Stimulated activated CD8-positive, alpha-beta memory T cell treated with anti-CD3 and anti-CD28 coated beads, Interleukin-15, amount 100 ng/mL, for 1 hour (primary cell): ENCODE data around the gene FAM186B.
"Not testable (repeated sequence)": the region's sequence is repeated elsewhere in the genome, so short reads cannot be mapped to it uniquely, and the experiment has no call there.

Experiments used
- DNase-seq: peaks from one replicate; pipeline ENCODE4 v3.0.0-alpha.2; 2020; ENCODE audit warnings: low read depth

The FAM186B gene, protein sequence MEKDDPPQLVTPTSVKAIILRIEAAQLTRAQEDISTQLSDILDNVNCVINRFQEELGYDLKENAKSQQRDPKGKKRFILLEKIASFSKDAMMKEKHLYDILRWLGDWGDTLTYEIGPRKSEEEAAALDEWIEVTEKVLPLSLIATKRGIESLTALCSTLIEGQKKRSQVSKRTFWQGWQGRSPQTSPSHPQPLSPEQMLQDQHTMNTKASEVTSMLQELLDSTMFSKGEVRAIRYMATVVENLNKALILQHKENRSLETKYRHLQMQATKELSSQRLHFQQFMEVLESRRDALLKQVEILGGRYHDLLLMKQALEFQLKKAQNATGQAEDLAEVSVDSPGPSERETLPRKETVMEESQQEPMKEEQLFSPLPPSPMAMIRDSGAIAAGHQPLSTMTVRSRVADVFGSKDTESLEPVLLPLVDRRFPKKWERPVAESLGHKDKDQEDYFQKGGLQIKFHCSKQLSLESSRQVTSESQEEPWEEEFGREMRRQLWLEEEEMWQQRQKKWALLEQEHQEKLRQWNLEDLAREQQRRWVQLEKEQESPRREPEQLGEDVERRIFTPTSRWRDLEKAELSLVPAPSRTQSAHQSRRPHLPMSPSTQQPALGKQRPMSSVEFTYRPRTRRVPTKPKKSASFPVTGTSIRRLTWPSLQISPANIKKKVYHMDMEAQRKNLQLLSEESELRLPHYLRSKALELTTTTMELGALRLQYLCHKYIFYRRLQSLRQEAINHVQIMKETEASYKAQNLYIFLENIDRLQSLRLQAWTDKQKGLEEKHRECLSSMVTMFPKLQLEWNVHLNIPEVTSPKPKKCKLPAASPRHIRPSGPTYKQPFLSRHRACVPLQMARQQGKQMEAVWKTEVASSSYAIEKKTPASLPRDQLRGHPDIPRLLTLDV

DNA sequence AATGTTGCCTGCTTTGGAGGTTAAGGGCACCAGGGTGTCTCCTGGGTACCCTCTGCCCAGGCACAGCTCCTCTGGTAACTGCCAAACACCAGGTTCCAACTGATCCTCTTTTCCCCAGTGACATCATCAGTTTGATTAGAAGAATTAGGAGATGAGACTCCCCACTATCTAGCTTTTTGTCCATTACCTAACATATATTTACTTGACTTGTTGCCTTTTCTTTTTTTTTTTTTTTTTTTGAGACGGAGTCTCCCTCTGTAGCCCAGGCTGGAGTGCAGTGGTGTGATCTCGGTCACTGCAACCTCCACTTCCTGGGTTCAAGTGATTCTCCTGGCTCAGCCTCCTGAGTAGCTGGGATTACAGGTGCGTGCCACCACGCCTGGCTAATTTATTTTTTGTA is at the start of gene FAM186B:
FAM186B (minus strand) TSS at position 101 of the 400 bp plus-strand sequence. CDS start 162 bp downstream, outside the sequence.
- DNase-seq, result not testable (repeated sequence)

DNA sequence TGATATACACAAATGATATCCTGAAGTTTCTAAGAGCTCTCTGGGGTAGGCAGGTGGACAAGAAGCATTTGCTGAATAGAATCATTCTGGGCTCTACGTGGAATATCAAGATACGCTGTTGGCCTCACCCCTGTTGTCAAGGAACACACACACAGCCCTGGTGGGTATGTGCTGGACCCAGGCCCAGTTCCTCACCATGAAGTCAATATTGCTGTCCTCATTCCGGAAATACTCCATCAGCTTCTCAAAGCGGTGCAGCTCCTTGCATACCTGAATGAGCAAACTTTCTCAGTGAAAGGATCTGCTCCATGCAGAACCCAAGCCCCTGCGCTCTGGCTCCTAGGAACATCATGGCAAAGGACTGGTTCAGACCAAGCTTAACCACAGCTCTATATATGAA is 49.3 kb upstream of the FAM186B start:
- no peak for DNase-seq

DNA sequence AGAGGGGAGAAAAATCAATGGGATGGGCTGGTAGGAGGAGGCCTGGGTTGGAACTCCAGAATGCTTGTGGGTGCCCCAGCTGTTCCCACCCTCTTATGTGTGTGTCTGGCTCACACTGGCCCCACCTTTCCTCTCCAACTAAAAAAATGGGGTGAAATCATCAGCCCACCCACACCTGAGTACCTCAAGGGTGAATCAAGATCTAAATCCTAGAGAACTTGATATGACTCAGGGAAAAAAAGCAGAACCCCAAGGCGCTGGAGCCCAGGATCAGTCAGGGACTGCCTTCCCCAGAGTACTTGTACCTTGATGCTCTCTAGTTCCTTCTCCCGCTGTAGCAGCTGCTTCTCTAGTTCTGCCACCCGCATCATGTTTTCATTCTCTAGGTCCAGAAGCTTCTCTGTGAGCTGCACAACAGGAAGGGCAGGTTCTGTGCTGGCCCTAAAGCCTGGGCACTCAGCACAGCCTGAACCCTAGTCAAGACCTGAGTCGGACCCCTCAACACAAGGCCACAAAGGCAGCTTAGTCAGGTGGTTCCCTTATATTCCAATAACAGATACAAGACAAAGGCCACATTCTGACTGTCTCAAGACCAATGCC is 47.6 kb upstream of the FAM186B start:
- DNase-seq, result no peak

- no peak for DNase-seq
Measured at GRCh38 chr12:49651855-49652254, 46.4 kb upstream of the FAM186B start.

DNA sequence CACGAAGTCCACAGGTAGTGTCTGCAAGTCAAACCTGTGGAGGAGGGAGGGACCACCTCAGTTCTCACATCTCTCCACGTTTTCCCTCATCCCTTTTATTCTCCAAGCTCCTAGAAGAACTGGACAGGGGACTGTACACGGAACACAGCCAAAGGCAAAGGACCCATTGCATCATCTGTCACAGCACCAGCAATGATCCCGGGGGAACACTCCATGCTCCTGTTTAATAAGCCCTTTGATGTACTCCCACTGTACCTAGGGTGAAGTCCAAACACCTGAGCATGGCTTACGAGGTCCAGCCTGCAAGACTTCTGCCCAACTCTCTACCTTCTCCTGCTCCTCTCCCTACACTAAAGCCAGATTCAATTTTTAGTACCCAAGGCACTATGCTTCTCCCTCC is 44.5 kb upstream of the FAM186B start:
- no peak for DNase-seq

- DNase-seq, result no peak
Measured at GRCh38 chr12:49649445-49649844, 44.0 kb upstream of the FAM186B start.

GRCh38 chr12:49648712-49649003 is 43.2 kb upstream of the FAM186B start:
- no peak for DNase-seq

GRCh38 chr12:49647827-49648711 is 42.6 kb upstream of the FAM186B start:
- no peak for DNase-seq

GRCh38 chr12:49646871-49647654 is 41.6 kb upstream of the FAM186B start:
- no peak for DNase-seq

DNA sequence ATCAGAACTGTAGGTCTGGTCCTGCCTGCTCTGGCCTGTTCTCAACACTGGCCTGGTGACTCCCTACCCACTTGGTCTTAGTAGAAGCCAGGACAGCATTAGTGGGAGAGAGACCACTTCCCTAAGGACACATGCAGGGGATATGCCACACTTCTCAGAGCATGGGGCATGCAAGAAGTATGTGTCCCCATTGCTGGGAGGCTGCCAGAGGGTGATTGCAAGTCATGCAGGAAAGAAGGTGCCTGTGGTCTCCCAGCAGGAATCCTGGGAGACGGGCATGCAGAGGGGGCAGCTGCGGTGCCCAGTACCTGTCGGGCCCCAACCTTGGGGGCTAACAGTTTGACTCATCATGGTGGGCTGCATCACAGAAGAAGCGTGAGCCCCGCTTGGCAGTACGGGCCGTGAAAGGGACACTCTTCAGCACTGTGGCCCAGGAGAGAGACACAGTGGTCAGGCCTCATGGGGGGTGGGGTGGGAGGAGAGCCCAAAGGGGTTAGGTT is 40.9 kb upstream of the FAM186B start:
- no peak for DNase-seq

DNA sequence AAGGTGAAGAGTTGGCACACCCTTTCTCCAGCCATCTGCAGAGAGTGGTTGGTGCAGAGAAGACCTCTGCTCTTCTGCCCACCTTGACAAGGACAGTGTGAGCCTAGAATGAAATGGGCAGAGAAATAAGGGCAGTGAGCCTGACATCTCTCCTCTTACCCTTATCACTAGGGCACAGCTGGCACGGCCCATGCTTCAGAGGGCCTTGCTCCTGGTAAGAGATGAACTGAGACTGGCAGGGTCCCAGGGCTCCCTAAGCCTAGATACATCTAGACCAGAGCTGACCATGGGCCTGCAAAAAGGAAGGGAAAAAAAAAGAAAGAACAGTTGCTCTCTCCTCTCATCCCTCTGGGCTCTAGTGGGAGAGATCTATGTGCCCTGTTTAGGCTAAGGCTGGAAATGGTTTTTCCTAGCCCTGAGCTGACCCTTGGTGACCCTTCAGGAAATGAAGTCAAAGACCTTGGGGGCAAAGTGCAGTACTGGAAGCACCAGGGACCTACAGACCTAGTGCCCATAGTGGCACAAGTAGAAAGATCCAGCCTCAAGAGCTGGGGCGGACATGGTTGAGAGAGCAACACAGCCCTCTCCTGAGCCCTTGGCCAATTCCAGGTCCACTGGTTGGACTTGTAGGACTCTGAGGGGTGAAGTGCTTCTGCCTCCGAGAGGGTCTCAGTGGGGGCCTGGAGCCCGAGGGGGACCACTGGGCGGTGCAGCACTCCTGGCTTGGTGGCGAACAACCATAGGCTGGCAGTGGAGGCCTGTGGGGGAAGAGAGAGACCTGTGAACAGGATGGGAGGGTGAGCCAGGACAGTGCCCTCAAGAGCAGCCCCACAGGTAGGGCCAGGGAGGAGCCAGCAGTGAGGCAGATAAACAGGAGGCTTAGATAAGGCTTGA is 40.0 kb upstream of the FAM186B start:
- DNase-seq, result no peak

DNA sequence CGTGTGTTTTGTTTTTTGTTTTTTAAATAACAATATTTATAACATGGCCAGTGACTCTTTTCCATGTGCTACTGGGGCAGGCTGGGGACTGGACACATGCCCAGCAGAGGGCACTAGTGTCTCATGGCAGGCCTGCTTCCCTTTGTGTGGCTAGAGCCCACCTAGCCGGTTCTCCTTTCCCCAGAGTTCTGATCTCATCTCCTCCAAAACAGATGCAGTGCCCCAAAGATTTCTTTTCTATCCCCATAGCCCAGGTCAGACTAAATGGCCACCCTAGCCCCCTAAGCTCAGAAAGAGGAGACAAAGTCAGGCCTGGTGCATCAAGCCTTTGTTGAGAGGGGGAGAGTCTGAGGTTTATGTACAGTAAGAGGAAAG is 39.2 kb upstream of the FAM186B start:
- peak; percentile 69 for DNase-seq

GRCh38 chr12:49643961-49644619 is 38.7 kb upstream of the FAM186B start:
- DNase-seq, result no peak

GRCh38 chr12:49643135-49643534 is 37.7 kb upstream of the FAM186B start:
- no peak for DNase-seq

DNA sequence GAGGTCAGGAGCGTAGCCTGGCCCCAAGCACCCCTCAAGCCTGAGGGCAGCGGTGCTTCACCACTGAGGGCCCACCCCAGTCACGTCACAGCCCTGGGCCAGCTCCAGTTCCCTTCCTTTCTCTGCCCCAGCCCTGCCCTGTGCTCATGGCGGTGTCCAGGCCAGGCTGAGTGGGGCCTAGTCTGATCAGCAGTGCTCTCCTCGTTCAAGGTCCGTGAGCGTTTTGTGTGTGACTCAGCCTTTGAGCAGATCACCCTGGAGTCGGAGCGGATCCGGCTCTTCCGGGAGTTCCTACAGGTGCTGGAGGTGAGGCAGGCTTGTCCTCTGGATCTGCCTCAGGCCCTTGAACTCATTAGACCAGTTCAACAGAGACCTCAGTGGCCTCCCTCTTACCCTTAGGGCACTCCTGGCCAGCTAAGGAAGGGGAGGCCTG is 36.9 kb upstream of the FAM186B start:
- DNase-seq, result no peak

DNA sequence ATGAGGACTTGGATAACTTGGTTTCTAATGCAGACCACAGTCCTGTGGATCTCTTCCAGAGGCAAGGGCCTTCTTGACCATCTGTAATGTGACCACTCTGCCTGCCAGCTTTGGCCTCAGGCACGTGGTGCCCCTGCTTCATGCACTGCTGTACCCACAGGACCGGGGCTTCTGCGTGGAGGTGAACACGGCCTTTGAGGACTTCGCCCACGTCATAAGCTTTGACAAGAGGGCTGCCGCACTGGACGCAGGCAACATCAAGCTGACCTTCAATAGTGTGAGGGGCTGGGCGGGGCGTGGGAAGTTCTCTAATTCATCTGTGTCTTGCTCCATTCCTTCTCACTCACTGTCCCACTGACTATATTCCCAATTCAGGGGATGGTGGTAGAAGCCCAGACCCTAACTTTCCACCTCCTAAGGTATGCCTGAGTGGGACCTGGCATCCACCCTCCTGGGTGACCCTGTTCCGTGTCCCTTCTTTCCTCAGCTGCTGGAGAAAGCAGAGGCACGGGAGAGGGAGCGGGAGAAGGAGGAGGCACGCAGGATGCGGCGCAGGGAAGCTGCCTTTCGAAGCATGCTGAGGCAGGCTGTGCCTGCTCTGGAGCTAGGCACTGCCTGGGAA is 36.4 kb upstream of the FAM186B start:
- DNase-seq, result no peak

DNA sequence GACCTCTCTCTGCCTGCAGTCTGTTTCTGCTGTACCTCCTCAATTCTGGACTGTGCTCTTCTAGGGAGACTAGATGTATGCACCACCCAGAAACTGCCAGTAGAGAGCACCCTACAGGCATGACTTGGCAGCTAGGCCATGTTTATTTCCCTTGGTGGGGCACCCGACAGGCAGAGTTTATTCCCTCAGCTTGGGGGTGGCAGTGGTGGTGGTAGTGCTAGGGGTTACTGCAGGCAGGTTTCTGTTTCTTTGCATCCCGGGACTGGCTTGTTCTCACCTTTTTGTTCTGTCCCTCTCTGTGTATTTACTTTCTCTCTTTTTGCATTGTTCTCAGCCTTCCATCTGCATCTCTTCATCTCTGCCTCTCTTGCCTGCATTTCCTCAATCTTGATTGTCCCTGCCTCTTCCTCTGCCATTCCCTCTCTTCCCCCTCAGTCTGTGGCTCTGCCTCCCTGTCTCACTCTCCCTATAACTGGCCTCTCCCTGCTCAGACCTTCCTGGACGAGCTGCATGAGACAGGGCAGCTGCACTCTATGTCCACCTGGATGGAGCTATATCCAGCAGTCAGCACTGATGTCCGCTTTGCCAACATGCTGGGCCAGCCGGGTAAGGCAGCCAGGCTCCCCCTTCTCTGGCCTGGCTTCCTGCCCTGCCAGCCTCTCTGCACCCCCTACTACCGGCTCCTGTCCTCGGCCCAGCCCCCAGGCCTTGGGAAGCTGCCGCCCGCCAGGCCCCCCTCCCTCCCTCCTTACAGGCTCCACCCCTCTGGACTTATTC is 31.7 kb upstream of the FAM186B start:
- peak; percentile 23 for DNase-seq

GRCh38 chr12:49636574-49636973 is 31.1 kb upstream of the FAM186B start:
- DNase-seq, result no peak
